Measurements from ENCODE around the gene OR8B8.
"Not testable (repeated sequence)": the region's sequence is repeated elsewhere in the genome, so short reads cannot be mapped to it uniquely, and the experiment has no call there.

The OR8B8 gene

GRCh38 chr11:124441519-124441918 is 4.0 kb downstream of the OR8B8 start:
- no peak for DNase-seq (ENCODE audit: low spot score)

DNA sequence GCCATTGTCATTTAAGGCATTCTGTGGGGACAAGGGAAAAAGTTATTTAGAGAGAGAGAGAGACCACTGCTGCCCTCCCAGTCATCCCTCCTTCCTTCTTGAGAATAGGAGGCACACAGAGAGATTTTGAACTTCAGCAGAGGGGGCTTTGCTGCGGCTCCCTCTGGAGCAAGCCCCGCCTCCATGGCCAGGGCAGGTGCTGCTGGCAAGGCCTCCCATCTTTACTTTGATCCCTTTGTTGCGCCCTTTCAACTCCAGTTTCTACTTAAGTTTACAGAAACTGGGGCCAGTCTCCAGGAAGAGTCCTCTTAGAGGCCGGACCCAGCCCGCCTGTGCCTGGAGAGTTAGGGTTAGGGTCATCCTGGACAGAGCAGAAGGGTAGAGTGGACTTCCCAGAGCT is 4.4 kb downstream of the OR8B8 start:
- no peak for DNase-seq (ENCODE audit: low spot score)

GRCh38 chr11:124440608-124441007 is 4.9 kb downstream of the OR8B8 start:
- DNase-seq (ENCODE audit: low spot score): no peak

DNA sequence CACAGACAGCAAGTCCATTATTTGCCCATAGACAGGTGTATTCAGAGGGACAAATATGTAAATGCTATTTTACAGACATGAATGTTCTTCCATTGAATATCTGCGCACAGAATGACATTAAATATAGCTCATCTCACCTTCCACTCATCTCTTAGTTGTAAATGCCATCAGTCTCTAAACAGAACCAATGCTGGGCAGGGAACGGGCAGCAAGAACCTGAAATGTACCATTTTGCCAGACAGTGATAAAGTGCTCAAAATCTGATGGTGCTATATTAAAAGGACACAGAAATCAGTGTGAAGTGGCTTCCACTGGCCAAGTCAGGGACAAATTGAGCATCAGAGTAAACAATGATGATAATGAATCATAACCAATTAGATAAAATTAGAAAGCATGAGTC is 10.8 kb downstream of the OR8B8 start:
- no peak for DNase-seq (ENCODE audit: low spot score)

GRCh38 chr11:124429599-124429998 is 15.9 kb downstream of the OR8B8 start:
- no peak for DNase-seq (ENCODE audit: low spot score)

DNA sequence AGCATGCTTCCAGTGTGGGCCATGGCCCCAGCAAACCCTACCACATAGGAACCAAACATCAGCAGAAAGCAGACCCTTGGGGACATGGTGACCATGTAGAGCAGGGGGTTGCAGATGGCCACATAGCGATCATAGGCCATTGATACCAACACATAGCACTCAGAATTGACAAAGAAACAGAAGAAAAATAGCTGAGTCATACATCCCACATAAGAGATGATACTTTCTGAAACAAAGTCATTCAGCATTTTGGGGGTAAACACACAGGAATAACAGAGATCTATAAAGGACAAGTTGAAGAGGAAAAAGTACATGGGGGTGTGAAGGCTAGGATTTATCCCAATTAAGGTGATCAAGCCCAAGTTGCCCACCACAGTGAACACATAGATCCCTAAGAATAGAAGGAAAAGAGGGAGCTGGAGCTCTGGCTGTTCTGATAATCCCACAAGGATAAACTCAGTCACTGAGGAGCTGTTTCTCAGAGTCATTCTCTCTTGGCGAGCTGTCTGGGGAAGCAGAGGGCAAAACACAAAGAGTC is 21.0 kb downstream of the OR8B8 start, which contains the start of gene OR8B4:
Gene OR8B4 (minus strand): TSS at position 488 of the 538 bp plus-strand sequence. CDS start 0 bp downstream, at position 488.
- no peak for DNase-seq (ENCODE audit: low spot score)

- no peak for DNase-seq (ENCODE audit: low spot score)
Measured at GRCh38 chr11:124421043-124421442, 24.5 kb downstream of the OR8B8 start.

GRCh38 chr11:124415356-124415923 is 30.1 kb downstream of the OR8B8 start:
- peak; percentile 59 for DNase-seq (ENCODE audit: low spot score)

- no peak for DNase-seq (ENCODE audit: low spot score)
Measured at GRCh38 chr11:124409906-124410305, 35.6 kb downstream of the OR8B8 start.

GRCh38 chr11:124405581-124405980 is 39.9 kb downstream of the OR8B8 start:
- no peak for DNase-seq (ENCODE audit: low spot score)

DNA sequence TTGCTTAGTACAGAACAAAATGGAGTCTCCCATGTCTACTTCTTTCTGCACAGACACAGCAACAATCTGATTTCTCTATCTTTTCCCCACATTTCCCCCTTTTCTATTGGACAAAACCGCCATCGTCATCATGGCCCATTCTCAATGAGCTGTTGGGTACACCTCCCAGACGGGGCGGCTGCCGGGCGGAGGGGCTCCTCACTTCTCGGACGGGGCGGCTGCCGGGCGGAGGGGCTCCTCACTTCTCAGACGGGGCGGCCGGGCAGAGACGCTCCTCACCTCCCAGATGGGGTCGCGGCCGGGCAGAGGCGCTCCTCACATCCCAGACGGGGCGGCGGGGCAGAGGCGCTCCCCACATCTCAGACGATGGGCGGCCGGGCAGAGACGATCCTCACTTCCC is 42.3 kb downstream of the OR8B8 start:
- not testable (repeated sequence) for DNase-seq (ENCODE audit: low spot score)

DNA sequence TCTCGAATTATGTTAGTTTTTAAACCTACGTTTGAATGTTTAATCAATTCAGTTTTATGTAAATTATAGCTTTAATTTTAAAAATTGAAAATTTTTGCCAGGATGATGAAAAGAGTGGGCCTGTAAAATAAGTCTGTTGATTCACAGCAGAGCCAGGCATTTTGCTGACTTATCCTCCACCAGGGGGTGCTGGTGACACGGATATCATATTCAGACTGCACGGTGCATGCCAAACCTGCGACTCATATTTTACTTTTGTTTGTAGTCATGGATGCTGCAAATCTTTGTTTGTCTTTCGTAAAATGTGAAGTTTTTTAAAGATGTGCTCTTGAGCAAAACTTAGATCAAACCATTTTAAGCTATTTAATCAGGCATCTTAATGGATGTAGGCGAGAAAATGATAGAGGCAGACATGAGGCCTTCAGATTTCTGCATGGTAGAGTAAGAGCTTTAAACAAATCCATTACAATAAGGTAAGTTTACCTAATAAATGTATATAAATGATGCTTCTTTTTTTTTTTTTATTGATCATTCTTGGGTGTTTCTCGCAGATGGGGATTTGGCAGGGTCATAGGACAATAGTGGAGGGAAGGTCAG is 43.1 kb downstream of the OR8B8 start:
- peak; percentile 73 for DNase-seq (ENCODE audit: low spot score)

- DNase-seq (ENCODE audit: low spot score): no peak
Measured at GRCh38 chr11:124398924-124399323, 46.6 kb downstream of the OR8B8 start, which contains the start of gene OR8B3. Gene OR8B3 (minus strand): TSS chr11:124399024. CDS start chr11:124397351, 1,673 bp downstream.

- not testable (repeated sequence) for DNase-seq (ENCODE audit: low spot score)
Measured at GRCh38 chr11:124396847-124397246, 48.6 kb downstream of the OR8B8 start.

DNA sequence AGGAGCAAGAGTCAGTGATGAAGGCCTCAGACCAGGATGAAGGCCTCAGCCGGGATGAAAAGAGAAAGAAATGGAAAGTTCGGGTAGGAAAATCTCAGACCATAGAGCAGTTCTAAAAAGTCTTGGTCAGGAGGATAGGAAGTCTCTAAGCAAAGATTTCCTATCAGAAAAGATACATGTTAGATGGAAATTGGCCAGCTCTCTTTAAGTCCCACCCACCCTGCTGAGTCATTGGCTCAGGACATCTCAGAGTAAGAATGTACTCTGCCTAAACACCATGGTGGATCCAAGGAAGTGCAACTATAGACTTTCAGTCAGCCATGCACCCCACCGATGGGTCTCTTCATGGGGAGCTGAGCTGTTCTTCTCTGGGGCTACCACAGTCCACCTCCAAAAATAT is 51.1 kb downstream of the OR8B8 start:
- no peak for DNase-seq (ENCODE audit: low spot score)
